Activated CD4-positive, alpha-beta T cell treated with anti-CD3 and anti-CD28 coated beads, Interleukin-2, amount 10 ng/mL, durations not matched to agents 24 days and 14 days (primary cell): ENCODE results near the gene LHX5. TPM values are rescaled to one million over a fixed set of nuclear protein-coding genes. Genes with fewer than 3 reads are reported as not detected.

Source experiments
- DNase-seq: peaks from one replicate; pipeline ENCODE4 v3.0.0; 2022
- H3K27ac Mint-ChIP-seq: one replicate; pipeline ENCODE4 v1.8.0; 2022; ENCODE audit warnings: mild to moderate bottlenecking, mixed read lengths
- H3K27me3 Mint-ChIP-seq: one replicate; pipeline ENCODE4 v1.8.0; 2022; ENCODE audit warnings: mixed read lengths
- H3K36me3 Mint-ChIP-seq: one replicate; pipeline ENCODE4 v1.8.0; 2022; ENCODE audit warnings: low read depth, mild to moderate bottlenecking, mixed read lengths
- H3K4me1 Mint-ChIP-seq: one replicate; pipeline ENCODE4 v1.8.0; 2021; ENCODE audit warnings: mixed read lengths
- H3K4me3 Mint-ChIP-seq: one replicate; pipeline ENCODE4 v1.8.0; 2022; ENCODE audit warnings: mild to moderate bottlenecking, moderate library complexity, mixed read lengths
- H3K9me3 Mint-ChIP-seq: one replicate; pipeline ENCODE4 v1.8.0; 2021; ENCODE audit warnings: mixed read lengths
- intact Hi-C: fragments of 100-400 bp; cut with micrococcal nuclease; formaldehyde crosslinking; loops from one replicate; pipeline ENCODE4 v1.15.1; 2023
- total RNA-seq: library from RNA; stranded (reverse); gene quantifications from 2 replicates; pipeline ENCODE4 v1.2.3, GENCODE V29; 2022

Gene LHX5
- total RNA-seq, 1 donor from 2014 or later: not detected

DNA sequence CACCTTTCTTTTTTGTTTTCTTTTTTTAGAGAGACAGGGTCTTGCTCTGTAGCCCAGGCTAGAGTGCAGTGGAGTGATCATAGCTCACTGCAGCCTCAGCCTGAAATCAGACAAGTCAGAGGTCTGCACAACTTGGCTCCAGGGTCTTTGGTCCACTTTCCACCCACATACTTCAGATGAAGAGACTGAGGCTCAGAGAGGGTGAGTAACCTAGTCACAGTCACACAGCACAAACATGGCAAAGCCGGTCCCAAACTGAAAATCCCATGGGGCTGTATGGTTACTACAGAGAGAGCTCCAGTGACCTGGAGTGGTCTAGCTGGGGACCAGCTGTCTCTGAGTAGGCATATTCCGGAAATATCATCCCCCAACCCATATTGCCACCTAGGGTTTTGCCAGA lies 19.2 kb downstream of the LHX5 start:
- Mint-ChIP-seq H3K36me3 (no peaks in the 10 kb centered on the region), H3K9me3 (no peaks in the 10 kb centered on the region), H3K27me3 (peaks cover 9% of the 10 kb centered on the region), H3K27ac (no peak overlapping the region), H3K4me1 (no peaks in the 10 kb centered on the region), H3K4me3 (no peak overlapping the region)
- no peak for DNase-seq
- intact Hi-C loops: no loop called here

DNA sequence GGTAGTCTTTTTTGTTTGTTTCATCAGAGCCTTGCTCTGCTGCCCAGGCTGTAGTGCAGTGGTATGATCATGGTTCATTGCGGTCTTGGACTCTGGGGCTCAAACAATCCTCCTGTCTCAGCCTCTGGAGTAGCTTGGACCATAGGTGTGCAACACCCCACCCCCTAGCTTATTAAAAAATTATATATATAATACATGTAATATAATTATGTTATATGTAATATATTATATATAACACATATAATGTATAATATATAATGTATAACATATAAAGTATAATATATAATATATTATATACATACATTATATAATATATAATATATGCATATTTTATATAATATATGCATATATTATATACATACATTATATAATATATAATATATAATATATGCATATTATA lies 21.8 kb downstream of the LHX5 start:
- H3K27ac Mint-ChIP-seq: no peak overlapping the region
- peaks cover 8% of the 10 kb centered on the region for H3K9me3 Mint-ChIP-seq
- H3K4me3 Mint-ChIP-seq: no peak overlapping the region
- intact Hi-C loops: no loop called here
- H3K4me1 Mint-ChIP-seq: no peaks in the 10 kb centered on the region
- no peaks in the 10 kb centered on the region for H3K36me3 Mint-ChIP-seq
- no peak for DNase-seq
- peaks cover 13% of the 10 kb centered on the region for H3K27me3 Mint-ChIP-seq

DNA sequence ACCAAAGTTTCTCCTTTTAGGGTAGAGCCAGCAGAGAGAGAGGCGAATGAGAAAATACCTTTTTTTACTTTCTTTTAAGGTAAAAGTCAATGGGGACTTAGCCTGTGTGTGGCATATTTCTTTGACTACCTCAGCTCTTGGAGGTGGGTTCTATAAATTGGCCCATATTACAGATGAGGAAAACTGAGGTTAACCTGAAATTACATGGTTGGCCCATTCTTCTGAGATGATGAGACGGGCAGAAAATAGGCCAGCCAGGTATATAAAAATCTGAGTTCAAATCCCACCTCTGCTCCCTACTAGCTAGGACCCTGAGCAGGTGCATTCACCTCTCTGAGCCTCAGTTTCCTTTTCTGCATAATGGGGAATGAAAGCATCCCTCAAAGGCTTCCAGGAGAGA lies 22.4 kb downstream of the LHX5 start:
- Mint-ChIP-seq H3K4me1 (no peaks in the 10 kb centered on the region), H3K27me3 (peaks cover 13% of the 10 kb centered on the region), H3K4me3 (no peak overlapping the region), H3K27ac (no peak overlapping the region), H3K36me3 (no peaks in the 10 kb centered on the region), H3K9me3 (peaks cover 8% of the 10 kb centered on the region)
- DNase-seq: no peak
- intact Hi-C loops: no loop called here

DNA sequence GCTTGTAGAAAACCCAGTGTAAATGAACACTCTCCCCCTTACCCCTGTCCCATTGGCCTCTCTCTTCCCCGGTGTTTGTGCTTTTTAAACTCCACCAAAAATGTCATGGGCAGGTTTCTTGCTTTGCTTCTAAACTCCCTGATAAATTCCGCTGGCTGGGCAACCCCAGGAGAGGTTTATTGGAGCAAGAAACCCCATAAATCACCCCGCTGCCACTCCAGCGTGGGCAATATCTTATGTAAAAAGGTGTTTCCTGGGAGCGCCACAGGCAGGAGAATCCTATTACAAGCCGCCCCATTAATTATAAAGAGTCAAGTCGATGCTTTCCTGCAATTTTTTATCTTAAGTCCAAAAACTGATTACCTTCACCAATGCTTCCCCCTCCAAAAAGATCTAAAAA lies 22.8 kb downstream of the LHX5 start:
- Mint-ChIP-seq H3K36me3 (no peaks in the 10 kb centered on the region), H3K4me1 (no peaks in the 10 kb centered on the region), H3K27me3 (peaks cover 13% of the 10 kb centered on the region), H3K4me3 (no peak overlapping the region), H3K27ac (no peak overlapping the region), H3K9me3 (peaks cover 8% of the 10 kb centered on the region)
- no peak for DNase-seq
- intact Hi-C loops: no loop called here

DNA sequence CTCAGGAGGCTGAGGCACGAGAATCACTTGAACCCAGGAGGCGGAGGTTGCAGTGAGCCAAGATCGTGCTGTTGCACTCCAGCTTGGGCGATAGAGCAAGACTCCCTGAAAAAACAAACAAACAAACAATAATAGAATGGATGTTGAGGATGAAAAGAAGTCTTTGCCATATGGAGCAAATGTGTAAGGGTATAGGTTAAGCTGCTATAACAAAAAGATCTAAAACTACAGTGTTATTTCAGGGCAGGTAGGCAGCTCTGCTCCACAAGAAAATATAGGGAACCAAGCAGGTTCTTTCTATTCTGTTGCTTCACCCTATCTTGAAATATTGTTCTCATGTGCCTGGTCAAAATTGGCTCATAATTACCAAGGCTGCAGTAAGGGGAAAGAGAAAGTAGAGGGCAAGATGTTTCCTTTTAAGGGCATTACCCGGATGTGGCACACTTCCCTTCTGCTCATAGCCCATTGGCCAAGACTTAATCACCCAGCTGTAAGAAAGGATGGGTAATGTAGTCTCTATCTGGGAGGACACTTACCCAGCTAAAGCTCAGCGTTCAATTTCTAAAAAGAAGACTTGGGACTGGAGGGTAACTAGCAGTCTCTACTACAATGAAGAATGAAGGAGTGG lies 26.0 kb downstream of the LHX5 start:
- H3K4me1 Mint-ChIP-seq: no peaks in the 10 kb centered on the region
- H3K36me3 Mint-ChIP-seq: no peaks in the 10 kb centered on the region
- DNase-seq: no peak
- peaks cover 8% of the 10 kb centered on the region for H3K9me3 Mint-ChIP-seq
- intact Hi-C loops: no loop called here
- peaks cover 12% of the 10 kb centered on the region for H3K27me3 Mint-ChIP-seq
- H3K27ac Mint-ChIP-seq: no peak overlapping the region
- H3K4me3 Mint-ChIP-seq: no peak overlapping the region

DNA sequence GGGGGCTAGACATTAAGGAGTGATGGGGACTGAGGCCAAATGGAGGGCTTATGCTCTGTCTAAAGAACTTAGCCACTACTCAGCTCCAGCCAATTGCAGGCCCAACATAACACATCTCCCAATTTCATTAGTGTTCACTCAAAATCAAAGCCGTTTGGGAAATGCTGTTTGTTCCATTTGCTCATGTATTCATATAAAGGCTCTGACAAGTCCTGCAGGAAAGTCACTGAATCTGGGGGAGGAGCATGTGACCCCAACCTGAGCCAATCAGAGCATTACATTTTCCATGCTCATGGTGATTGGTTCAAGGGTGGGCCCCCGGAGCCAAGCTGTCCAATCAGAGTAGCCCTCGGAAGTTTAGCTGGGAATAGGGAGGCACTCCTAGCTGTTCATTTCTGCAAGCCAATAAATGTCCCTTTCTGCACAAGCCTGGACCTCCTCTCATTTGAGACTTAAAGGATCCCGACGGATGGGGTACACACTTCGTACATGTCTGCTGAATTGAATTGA lies 28.6 kb downstream of the LHX5 start:
- no peak overlapping the region for H3K27ac Mint-ChIP-seq
- H3K36me3 Mint-ChIP-seq: no peaks in the 10 kb centered on the region
- H3K4me1 Mint-ChIP-seq: no peaks in the 10 kb centered on the region
- peaks cover 8% of the 10 kb centered on the region for H3K9me3 Mint-ChIP-seq
- peaks cover 8% of the 10 kb centered on the region for H3K27me3 Mint-ChIP-seq
- intact Hi-C loops: no loop called here
- no peak overlapping the region for H3K4me3 Mint-ChIP-seq
- no peak for DNase-seq

DNA sequence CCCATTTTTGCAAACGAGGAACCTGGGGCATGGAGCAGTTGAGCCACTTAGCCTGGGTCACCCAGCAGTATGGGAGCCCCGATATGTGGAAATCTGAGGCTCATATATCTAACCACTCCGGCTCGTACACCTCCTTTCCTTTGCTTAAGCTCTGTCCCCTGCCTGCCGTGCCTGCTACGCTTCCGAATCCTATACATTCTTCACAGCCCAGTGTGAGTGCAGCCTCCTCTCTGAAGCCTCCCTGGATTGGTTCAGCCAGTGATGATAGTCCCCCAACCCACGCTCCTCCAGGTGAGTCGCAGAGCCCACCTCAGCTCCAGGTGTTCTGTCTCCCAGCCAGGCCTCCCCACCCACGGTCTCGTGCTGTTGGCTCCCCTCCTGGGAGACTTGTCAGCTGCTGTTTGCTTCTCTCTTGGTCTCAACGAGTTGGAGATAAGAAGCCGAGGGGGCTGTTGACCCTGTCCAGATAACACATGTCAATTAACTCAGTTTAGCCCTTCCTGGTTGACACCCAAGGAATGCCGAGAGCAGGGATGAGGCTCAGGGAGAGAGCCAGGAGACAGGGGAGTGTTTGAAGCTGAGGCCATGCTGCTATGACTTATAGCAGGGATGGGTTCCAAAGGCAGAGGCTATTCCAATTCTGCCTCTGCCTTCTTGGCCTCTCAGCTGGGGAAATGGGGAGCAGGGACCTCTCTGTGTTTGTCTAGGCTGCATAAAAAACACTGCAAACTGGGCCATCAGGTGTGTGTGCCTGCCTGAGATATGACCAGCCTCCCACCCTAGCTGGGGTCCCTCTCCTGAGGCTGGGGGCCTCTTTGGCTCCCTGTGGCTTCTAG lies 30.5 kb downstream of the LHX5 start:
- intact Hi-C loops: no loop called here
- H3K36me3 Mint-ChIP-seq: no peaks in the 10 kb centered on the region
- DNase-seq: no peak
- no peak overlapping the region for H3K27ac Mint-ChIP-seq
- H3K4me1 Mint-ChIP-seq: no peaks in the 10 kb centered on the region
- peaks cover 3% of the 10 kb centered on the region for H3K9me3 Mint-ChIP-seq
- no peak overlapping the region for H3K4me3 Mint-ChIP-seq
- H3K27me3 Mint-ChIP-seq: peaks cover 4% of the 10 kb centered on the region

DNA sequence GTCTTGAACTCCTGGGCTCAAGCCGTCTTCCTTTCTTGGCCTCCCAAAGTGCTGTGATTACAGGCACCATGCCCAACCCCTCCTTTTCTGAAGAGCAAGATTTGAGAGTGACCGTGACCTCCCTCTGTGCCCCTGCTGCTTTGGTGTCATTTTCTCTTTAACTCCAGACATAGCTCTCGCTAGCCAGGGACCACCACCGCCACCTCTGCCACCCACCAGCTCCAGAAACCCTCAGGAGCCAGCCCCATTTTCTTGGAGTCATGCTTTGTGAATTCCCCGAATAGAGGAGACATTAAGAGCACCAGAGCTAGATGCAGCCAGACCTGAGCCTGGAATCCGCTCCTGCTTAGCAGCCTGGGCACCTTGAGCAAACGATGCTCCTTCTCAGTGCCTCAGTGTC lies 31.3 kb downstream of the LHX5 start:
- intact Hi-C loops: no loop called here
- no peak overlapping the region for H3K27ac Mint-ChIP-seq
- no peak overlapping the region for H3K4me3 Mint-ChIP-seq
- no peak for DNase-seq
- H3K9me3 Mint-ChIP-seq: no peaks in the 10 kb centered on the region
- H3K4me1 Mint-ChIP-seq: no peaks in the 10 kb centered on the region
- peaks cover 2% of the 10 kb centered on the region for H3K27me3 Mint-ChIP-seq
- no peaks in the 10 kb centered on the region for H3K36me3 Mint-ChIP-seq

DNA sequence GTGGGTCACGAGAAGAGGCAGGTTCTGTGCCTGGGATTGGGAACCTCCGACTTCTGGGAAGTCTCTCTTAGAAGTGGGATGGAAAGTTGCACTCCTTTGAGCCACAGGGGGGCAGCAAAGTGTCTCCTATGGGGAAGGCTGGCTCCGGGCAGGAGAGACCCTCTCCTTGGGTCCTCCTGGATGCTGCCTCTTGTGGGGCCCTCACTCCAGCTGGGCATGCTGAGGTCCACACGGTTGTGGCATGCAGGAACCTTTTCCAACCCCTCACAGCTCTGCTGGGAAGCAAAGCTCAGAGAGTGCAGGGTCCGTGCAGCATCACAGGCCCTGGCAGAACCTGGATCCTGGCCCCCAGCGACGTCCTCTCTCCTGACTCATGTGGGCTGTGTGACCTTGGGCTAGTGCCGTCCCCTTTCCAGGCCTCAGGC lies 32.1 kb downstream of the LHX5 start:
- Mint-ChIP-seq H3K4me1 (no peaks in the 10 kb centered on the region), H3K4me3 (no peak overlapping the region), H3K9me3 (no peaks in the 10 kb centered on the region), H3K27me3 (peaks cover 2% of the 10 kb centered on the region), H3K36me3 (no peaks in the 10 kb centered on the region), H3K27ac (no peak overlapping the region)
- no peak for DNase-seq
- intact Hi-C loops: no loop called here

DNA sequence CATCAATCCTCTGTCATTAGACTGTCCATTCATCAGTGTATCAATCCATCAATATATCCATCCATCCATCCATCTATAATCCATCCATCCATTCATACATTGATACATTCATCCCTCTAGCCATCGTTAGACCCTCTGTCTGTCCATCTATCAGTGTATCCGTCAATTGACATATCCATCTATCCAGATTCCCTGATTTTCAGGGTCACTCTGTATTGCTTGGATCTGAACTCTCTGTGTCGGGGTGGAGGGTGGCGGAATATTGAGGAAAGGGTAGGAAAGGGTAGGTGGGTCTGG lies 32.4 kb downstream of the LHX5 start:
- intact Hi-C loops: no loop called here

DNA sequence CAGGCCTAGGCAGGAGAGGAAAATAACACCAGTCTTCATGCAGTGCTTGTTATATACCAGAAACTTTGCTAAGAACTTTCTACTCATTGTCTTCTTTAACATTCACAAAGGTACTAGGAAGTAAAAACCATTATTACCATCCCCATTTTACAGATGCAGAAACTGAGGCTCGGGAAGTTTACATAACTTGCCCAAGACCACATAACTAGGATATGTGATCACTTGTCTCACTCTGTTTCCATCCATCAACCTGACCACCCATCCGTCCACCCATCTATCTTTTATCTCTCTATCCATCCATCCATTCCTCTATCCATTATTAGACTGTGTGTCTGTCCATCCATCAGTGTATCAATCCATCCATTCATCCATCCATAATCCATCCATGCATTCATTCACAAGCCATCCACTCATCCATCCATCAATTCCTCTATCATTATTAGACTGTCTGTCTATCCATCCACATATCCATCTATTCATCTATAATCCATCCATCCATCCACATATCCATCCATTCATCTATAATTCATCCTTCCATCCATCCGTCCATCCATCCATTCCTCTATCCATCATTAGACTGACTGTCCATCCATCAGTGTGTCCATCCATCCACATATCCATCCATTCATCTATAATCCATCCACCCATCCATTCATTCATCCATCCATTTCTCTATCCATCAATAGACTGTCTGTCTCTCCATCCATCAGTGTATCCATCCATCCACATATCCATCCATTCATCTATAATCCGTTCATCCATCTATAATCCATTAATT lies 33.0 kb downstream of the LHX5 start:
- Mint-ChIP-seq H3K9me3 (no peaks in the 10 kb centered on the region), H3K36me3 (no peaks in the 10 kb centered on the region)
- intact Hi-C loops: no loop called here

More for the DNA sequence above, 32.4 kb downstream of the LHX5 start:
- no peak for DNase-seq
- H3K27me3 Mint-ChIP-seq: peaks cover 2% of the 10 kb centered on the region
- no peaks in the 10 kb centered on the region for H3K4me1 Mint-ChIP-seq
- H3K9me3 Mint-ChIP-seq: no peaks in the 10 kb centered on the region
- no peak overlapping the region for H3K4me3 Mint-ChIP-seq
- no peak overlapping the region for H3K27ac Mint-ChIP-seq
- no peaks in the 10 kb centered on the region for H3K36me3 Mint-ChIP-seq

DNA sequence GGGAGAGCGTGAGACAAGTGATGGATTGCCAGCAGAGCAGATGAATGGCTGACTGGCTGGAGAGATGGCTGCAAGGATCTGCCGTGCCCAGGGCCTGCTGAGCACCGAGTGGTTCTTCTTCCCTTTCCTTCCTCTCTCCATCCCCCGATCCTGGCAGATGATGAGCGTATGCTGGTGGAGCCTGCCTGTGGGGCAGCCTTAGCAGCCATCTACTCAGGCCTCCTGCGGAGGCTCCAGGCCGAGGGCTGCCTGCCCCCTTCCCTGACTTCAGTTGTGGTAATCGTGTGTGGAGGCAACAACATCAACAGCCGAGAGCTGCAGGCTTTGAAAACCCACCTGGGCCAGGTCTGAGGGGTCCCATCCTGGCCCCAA lies 34.0 kb downstream of the LHX5 start:
- no peaks in the 10 kb centered on the region for H3K9me3 Mint-ChIP-seq
- no peaks in the 10 kb centered on the region for H3K27me3 Mint-ChIP-seq
- H3K4me3 Mint-ChIP-seq: no peak overlapping the region
- intact Hi-C loops: no loop called here
- DNase-seq: no peak
- no peak overlapping the region for H3K27ac Mint-ChIP-seq
- H3K4me1 Mint-ChIP-seq: no peaks in the 10 kb centered on the region
- no peaks in the 10 kb centered on the region for H3K36me3 Mint-ChIP-seq

More for the DNA sequence above, 33.0 kb downstream of the LHX5 start:
- no peak overlapping the region for H3K4me3 Mint-ChIP-seq
- H3K27ac Mint-ChIP-seq: no peak overlapping the region
- H3K27me3 Mint-ChIP-seq: peaks cover 2% of the 10 kb centered on the region
- H3K4me1 Mint-ChIP-seq: no peaks in the 10 kb centered on the region
- no peak for DNase-seq

DNA sequence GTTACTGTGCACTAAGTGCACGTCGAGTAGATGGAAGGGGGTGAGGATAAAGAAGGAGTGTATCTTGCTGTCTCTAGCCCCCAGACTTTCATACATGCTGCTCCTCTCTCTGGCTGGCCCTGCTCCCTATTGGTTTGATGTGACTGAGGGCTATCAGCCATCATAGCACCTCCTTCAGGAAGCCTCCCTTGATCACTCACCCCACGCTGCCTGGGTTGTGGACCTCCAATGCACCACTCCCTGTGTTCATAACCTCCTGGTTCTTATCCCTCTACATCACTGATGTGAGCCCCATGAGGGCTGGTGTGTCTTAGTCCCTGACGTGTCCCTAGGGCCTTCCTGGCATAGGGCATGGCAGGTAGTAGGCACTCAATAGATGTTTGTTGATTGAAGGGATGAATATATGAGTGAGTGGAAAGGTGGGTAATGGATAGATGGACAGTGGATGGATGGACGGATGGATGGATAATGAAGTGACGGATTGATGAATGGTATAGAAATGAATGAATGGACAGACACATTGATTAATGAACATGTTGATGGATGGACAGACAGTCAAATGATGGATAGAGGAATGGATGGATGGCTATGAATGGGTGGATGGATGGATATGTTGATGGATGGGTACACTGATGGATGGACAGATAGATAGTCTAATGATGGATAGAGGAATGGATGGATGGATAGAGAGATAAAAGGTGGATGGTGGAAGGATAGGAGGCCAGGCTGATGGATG lies 34.5 kb downstream of the LHX5 start:
- intact Hi-C loops: no loop called here
- H3K27me3 Mint-ChIP-seq: peaks cover 2% of the 10 kb centered on the region

More for the DNA sequence above, 34.5 kb downstream of the LHX5 start:
- Mint-ChIP-seq H3K36me3 (no peaks in the 10 kb centered on the region), H3K4me3 (no peak overlapping the region), H3K4me1 (no peaks in the 10 kb centered on the region), H3K9me3 (no peaks in the 10 kb centered on the region), H3K27ac (no peak overlapping the region)
- DNase-seq: no peak
